GM23338 (cell line): Measurements from ENCODE around the gene CNOT4. TPM values are rescaled to one million over a fixed set of nuclear protein-coding genes. Genes with fewer than 3 reads are reported as not detected.

Experiments
- ATAC-seq: fragments of 200-7000 bp; cut with Tn5 transposase; 3 replicates; pipeline ENCODE4 v1.9.1; 2020
- DNase-seq: peaks from one replicate; pipeline ENCODE4 v3.0.0-alpha.2; 2015; ENCODE audit warnings: low spot score
- H2AFZ ChIP-seq: fragments of 200-600 bp; sonication (generic); 2 replicates; pipeline ENCODE4 v1.8.0; 2016; ENCODE audit warnings: antibody characterized with exemption, mild to moderate bottlenecking, moderate library complexity
- H3F3A ChIP-seq: fragments of 200-600 bp; sonication (generic); replicated peaks from 2 replicates; pipeline ENCODE4 v1.8.0; 2017; ENCODE audit warnings: antibody characterized with exemption, mixed run types, low read depth
- H3K27ac ChIP-seq: fragments of 200-600 bp; sonication (generic); 2 replicates; pipeline ENCODE4 v1.6.1; 2016; ENCODE audit warnings: low read depth
- H3K27me3 ChIP-seq: fragments of 200-600 bp; sonication (generic); 2 replicates; pipeline ENCODE4 v1.8.0; 2016; ENCODE audit warnings: mild to moderate bottlenecking, mixed run types, moderate library complexity; ENCODE audit not compliant: insufficient read depth
- H3K36me3 ChIP-seq: fragments of 200-600 bp; sonication (generic); 2 replicates; pipeline ENCODE4 v1.8.0; 2016; ENCODE audit warnings: mild to moderate bottlenecking; ENCODE audit not compliant: insufficient read depth
- H3K4me1 ChIP-seq: fragments of 200-600 bp; sonication (generic); 2 replicates; pipeline ENCODE4 v1.8.0; 2016; ENCODE audit warnings: mild to moderate bottlenecking, moderate library complexity; ENCODE audit not compliant: insufficient read depth
- H3K4me2 ChIP-seq: fragments of 200-600 bp; sonication (generic); 2 replicates; pipeline ENCODE4 v1.7.1; 2017; ENCODE audit warnings: mixed run types
- H3K4me3 ChIP-seq: fragments of 200-600 bp; sonication (generic); 2 replicates; pipeline ENCODE4 v1.6.1; 2016; ENCODE audit warnings: mixed run types
- H3K79me2 ChIP-seq: fragments of 200-600 bp; sonication (generic); replicated peaks from 2 replicates; pipeline ENCODE4 v1.8.0; 2017; ENCODE audit warnings: mild to moderate bottlenecking; ENCODE audit not compliant: insufficient read depth
- H3K9me2 ChIP-seq: fragments of 200-600 bp; sonication (generic); 2 replicates; pipeline ENCODE4 v1.8.0; 2017; ENCODE audit not compliant: insufficient read depth
- H4K20me1 ChIP-seq: fragments of 200-600 bp; sonication (generic); replicated peaks from 2 replicates; pipeline ENCODE4 v1.8.0; 2017; ENCODE audit warnings: mild to moderate bottlenecking; ENCODE audit not compliant: insufficient read depth
- H3K27ac Mint-ChIP-seq: 2 replicates; pipeline ENCODE4 v1.8.0; 2020; ENCODE audit warnings: inconsistent platforms, mild to moderate bottlenecking, moderate library complexity, mixed read lengths
- H3K27me3 Mint-ChIP-seq: 3 replicates; pipeline ENCODE4 v1.8.0; 2022; ENCODE audit warnings: low read depth, mild to moderate bottlenecking, moderate library complexity, mixed read lengths, inconsistent platforms; ENCODE audit not compliant: insufficient read depth, poor library complexity
- H3K36me3 Mint-ChIP-seq: 3 replicates; pipeline ENCODE4 v1.8.0; 2021; ENCODE audit warnings: low read depth, mild to moderate bottlenecking, inconsistent platforms, moderate library complexity, mixed read lengths
- H3K4me1 Mint-ChIP-seq: 3 replicates; pipeline ENCODE4 v1.8.0; 2020; ENCODE audit warnings: mild to moderate bottlenecking, inconsistent platforms, mixed read lengths
- H3K4me3 Mint-ChIP-seq: 3 replicates; pipeline ENCODE4 v1.8.0; 2021; ENCODE audit warnings: moderate library complexity, mild to moderate bottlenecking, inconsistent platforms, mixed read lengths
- H3K9me3 Mint-ChIP-seq: 3 replicates; pipeline ENCODE4 v1.8.0; 2020; ENCODE audit warnings: moderate library complexity, mild to moderate bottlenecking, inconsistent platforms, mixed read lengths
- CREB1 ChIP-seq: fragments of 250-450 bp; sonication (Bioruptor Pico); IDR thresholded peaks from 2 replicates; pipeline ENCODE4 v1.5.0; 2020; ENCODE audit warnings: low read depth, mild to moderate bottlenecking, moderate library complexity
- ETS1 ChIP-seq: IDR thresholded peaks from 2 replicates; pipeline ENCODE4 v1.6.1; 2016; ENCODE audit warnings: antibody characterized with exemption
- EZH2 ChIP-seq: fragments of 200-600 bp; sonication (generic); IDR thresholded peaks from one replicate; pipeline ENCODE4 v1.8.0; 2017; ENCODE audit warnings: antibody characterized with exemption, mild to moderate bottlenecking, low read depth; ENCODE audit not compliant: unreplicated experiment
- EZH2phosphoT487 ChIP-seq: fragments of 200-600 bp; sonication (generic); IDR thresholded peaks from one replicate; pipeline ENCODE4 v1.8.1; 2018; ENCODE audit warnings: antibody characterized with exemption; ENCODE audit not compliant: unreplicated experiment
- JUNB ChIP-seq: IDR thresholded peaks from one replicate; pipeline ENCODE4 v1.6.1; 2016; ENCODE audit warnings: antibody characterized with exemption; ENCODE audit not compliant: unreplicated experiment
- NANOG ChIP-seq: IDR thresholded peaks from 2 replicates; pipeline ENCODE4 v1.6.1; 2016; ENCODE audit warnings: antibody characterized with exemption, borderline replicate concordance
- POLR2AphosphoS5 ChIP-seq: IDR thresholded peaks from 2 replicates; pipeline ENCODE4 v1.6.1; 2016; ENCODE audit warnings: antibody characterized with exemption, low read depth
- STAT1 ChIP-seq: IDR thresholded peaks from one replicate; pipeline ENCODE4 v1.6.1; 2016; ENCODE audit warnings: antibody characterized with exemption; ENCODE audit not compliant: unreplicated experiment
- ZNF114 ChIP-seq: fragments of 250-450 bp; sonication (Bioruptor Pico); IDR thresholded peaks from 2 replicates; pipeline ENCODE4 v1.5.0; 2020; ENCODE audit warnings: mild to moderate bottlenecking, moderate library complexity
- ZNF331 ChIP-seq: fragments of 250-450 bp; sonication (Bioruptor Pico); IDR thresholded peaks from 2 replicates; pipeline ENCODE4 v1.5.0; 2020; ENCODE audit warnings: low read depth, mild to moderate bottlenecking, moderate library complexity
- ZNF462 ChIP-seq: fragments of 250-450 bp; sonication (Bioruptor Pico); IDR thresholded peaks from 2 replicates; pipeline ENCODE4 v1.5.0; 2020; ENCODE audit warnings: mild to moderate bottlenecking, moderate library complexity
- polyA plus RNA-seq: library from polyadenylated mRNA; unstranded; fragments of >200 nt; fragmentation: Nextera tagmentation; extraction: Ambion mirVana; gene quantifications from 2 replicates; pipeline ENCODE4 v1.2.1, GENCODE V29; 2016
- total RNA-seq: library from RNA; depleted of rRNA; stranded (reverse); fragments of >200 nt; shearing (Covaris generic); gene quantifications from 2 replicates; pipeline ENCODE4 v1.2.3, GENCODE V29; 2014
- TF ChIP-seq, protein P1 (sequence below): IDR thresholded peaks from one replicate; pipeline ENCODE4 v1.6.1; 2018; ENCODE audit warnings: antibody characterized with exemption; ENCODE audit not compliant: unreplicated experiment
- TF ChIP-seq, protein P2 (sequence below), 2 experiments: fragments of 200-600 bp in 1 of 2; sonication (generic) in 1 of 2; conservative IDR thresholded peaks; 2 replicates each; pipeline versions ENCODE4 v1.5.1 to v1.6.1; 2016 to 2017; ENCODE audit warnings: antibody characterized with exemption in 2 of 2, low read depth in 2 of 2, mild to moderate bottlenecking in 2 of 2, moderate library complexity in 1 of 2

CNOT4 gene
- total and polyA plus RNA-seq, 2 experiments from 2014 or later: 18.9 to 26.2 TPM

DNA sequence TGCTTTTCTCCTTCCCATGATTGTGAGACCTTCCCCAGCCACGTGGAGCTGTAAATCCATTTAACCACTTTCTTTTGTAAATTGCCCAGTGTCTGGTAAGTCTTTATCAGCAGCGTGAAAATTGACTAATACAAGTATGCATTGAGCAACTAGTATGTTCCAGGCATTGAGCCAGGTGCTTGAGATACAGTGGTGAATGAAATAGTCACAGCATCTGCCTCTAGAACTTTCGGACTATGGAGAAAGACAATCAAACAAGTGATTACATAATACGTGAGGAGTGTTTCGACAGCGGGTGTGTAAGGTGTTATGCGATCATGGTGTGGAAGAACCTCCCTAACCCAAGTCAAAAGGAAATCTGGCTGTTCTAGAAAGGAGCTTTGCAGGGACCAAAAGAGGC, 26.2 kb upstream of the CNOT4 start:
- Histone ChIP-seq H4K20me1 (no peaks in the 10 kb centered on the region), H3K4me1 (no peaks in the 10 kb centered on the region; the same call in 1 of the 2 replicates), H3K36me3 (no peaks in the 10 kb centered on the region), H3K9me2 (no peaks in the 10 kb centered on the region), H3K79me2 (no peaks in the 10 kb centered on the region), H2AFZ (no peak overlapping the region), H3F3A (no peaks in the 10 kb centered on the region), H3K4me2 (no peak overlapping the region), H3K27ac (no peak overlapping the region), H3K27me3 (no peaks in the 10 kb centered on the region), H3K4me3 (no peak overlapping the region)
- no peak overlapping the region for H3K4me3 Mint-ChIP-seq
- H3K9me3 Mint-ChIP-seq: no peaks in the 10 kb centered on the region
- DNase-seq: no peak
- TF ChIP-seq, protein P1, sequence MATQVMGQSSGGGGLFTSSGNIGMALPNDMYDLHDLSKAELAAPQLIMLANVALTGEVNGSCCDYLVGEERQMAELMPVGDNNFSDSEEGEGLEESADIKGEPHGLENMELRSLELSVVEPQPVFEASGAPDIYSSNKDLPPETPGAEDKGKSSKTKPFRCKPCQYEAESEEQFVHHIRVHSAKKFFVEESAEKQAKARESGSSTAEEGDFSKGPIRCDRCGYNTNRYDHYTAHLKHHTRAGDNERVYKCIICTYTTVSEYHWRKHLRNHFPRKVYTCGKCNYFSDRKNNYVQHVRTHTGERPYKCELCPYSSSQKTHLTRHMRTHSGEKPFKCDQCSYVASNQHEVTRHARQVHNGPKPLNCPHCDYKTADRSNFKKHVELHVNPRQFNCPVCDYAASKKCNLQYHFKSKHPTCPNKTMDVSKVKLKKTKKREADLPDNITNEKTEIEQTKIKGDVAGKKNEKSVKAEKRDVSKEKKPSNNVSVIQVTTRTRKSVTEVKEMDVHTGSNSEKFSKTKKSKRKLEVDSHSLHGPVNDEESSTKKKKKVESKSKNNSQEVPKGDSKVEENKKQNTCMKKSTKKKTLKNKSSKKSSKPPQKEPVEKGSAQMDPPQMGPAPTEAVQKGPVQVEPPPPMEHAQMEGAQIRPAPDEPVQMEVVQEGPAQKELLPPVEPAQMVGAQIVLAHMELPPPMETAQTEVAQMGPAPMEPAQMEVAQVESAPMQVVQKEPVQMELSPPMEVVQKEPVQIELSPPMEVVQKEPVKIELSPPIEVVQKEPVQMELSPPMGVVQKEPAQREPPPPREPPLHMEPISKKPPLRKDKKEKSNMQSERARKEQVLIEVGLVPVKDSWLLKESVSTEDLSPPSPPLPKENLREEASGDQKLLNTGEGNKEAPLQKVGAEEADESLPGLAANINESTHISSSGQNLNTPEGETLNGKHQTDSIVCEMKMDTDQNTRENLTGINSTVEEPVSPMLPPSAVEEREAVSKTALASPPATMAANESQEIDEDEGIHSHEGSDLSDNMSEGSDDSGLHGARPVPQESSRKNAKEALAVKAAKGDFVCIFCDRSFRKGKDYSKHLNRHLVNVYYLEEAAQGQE: no peak
- TF ChIP-seq ZNF114 (CRISPR knock-in tag): no peak
- no peak for TF ChIP-seq EZH2
- TF ChIP-seq CREB1 (CRISPR knock-in tag): no peak
- TF ChIP-seq, protein P2, sequence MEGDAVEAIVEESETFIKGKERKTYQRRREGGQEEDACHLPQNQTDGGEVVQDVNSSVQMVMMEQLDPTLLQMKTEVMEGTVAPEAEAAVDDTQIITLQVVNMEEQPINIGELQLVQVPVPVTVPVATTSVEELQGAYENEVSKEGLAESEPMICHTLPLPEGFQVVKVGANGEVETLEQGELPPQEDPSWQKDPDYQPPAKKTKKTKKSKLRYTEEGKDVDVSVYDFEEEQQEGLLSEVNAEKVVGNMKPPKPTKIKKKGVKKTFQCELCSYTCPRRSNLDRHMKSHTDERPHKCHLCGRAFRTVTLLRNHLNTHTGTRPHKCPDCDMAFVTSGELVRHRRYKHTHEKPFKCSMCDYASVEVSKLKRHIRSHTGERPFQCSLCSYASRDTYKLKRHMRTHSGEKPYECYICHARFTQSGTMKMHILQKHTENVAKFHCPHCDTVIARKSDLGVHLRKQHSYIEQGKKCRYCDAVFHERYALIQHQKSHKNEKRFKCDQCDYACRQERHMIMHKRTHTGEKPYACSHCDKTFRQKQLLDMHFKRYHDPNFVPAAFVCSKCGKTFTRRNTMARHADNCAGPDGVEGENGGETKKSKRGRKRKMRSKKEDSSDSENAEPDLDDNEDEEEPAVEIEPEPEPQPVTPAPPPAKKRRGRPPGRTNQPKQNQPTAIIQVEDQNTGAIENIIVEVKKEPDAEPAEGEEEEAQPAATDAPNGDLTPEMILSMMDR (conservative IDR thresholded peaks at IDR 0.05; ENCODE audit: low read depth in 2 of 2): no peak
- no peak for TF ChIP-seq ZNF331 (CRISPR knock-in tag)
- TF ChIP-seq ZNF462 (CRISPR knock-in tag): no peak
- TF ChIP-seq NANOG: no peak
- no peak for TF ChIP-seq POLR2AphosphoS5
- TF ChIP-seq ETS1: no peak
- TF ChIP-seq JUNB: no peak
- TF ChIP-seq EZH2phosphoT487: no peak
- TF ChIP-seq STAT1: no peak
- peaks cover 1% of the 10 kb centered on the region for H3K27me3 Mint-ChIP-seq
- no peak for ATAC-seq
- H3K36me3 Mint-ChIP-seq: no peaks in the 10 kb centered on the region
- H3K4me1 Mint-ChIP-seq: peaks cover 3% of the 10 kb centered on the region; the same call in 1 of the 3 replicates
- H3K27ac Mint-ChIP-seq: no peak overlapping the region
